Brain pericyte (primary cell): ENCODE measurements around the gene LPP.
"Not testable (repeated sequence)": the region's sequence is repeated elsewhere in the genome, so short reads cannot be mapped to it uniquely, and the experiment has no call there.

Experiments used
- DNase-seq: peaks from one replicate; pipeline ENCODE4 v3.0.0-alpha.2; 2012; ENCODE audit warnings: low read depth, low spot score

Gene LPP

GRCh38 chr3:188627652-188628051, 473.7 kb downstream of the LPP start:
- DNase-seq = no peak

GRCh38 chr3:188631291-188632010, 477.5 kb downstream of the LPP start:
- no peak for DNase-seq

- DNase-seq = no peak
Observed at GRCh38 chr3:188633206-188633605, 479.2 kb downstream of the LPP start.

- no peak for DNase-seq
Observed at GRCh38 chr3:188634285-188634684, 480.3 kb downstream of the LPP start.

- no peak for DNase-seq
Observed at GRCh38 chr3:188635258-188636042, 481.5 kb downstream of the LPP start.

GRCh38 chr3:188636292-188636691, 482.3 kb downstream of the LPP start:
- not testable (repeated sequence) for DNase-seq

GRCh38 chr3:188641076-188641475, 487.1 kb downstream of the LPP start:
- no peak for DNase-seq

GRCh38 chr3:188643736-188644135, 489.8 kb downstream of the LPP start:
- DNase-seq = no peak

- no peak for DNase-seq
Observed at GRCh38 chr3:188646592-188646991, 492.6 kb downstream of the LPP start.

- no peak for DNase-seq
Observed at GRCh38 chr3:188647237-188647636, 493.3 kb downstream of the LPP start.

- DNase-seq = no peak
Observed at GRCh38 chr3:188649521-188649920, 495.6 kb downstream of the LPP start.

- DNase-seq = no peak
Observed at GRCh38 chr3:188656196-188656982, 502.4 kb downstream of the LPP start.

- no peak for DNase-seq
Observed at GRCh38 chr3:188658606-188659005, 504.6 kb downstream of the LPP start.

GRCh38 chr3:188659449-188660090, 505.6 kb downstream of the LPP start:
- no peak for DNase-seq

GRCh38 chr3:188660415-188660814, 506.5 kb downstream of the LPP start:
- DNase-seq = no peak

- no peak for DNase-seq
Observed at GRCh38 chr3:188661806-188662205, 507.8 kb downstream of the LPP start.

- DNase-seq = no peak
Observed at GRCh38 chr3:188662214-188662613, 508.3 kb downstream of the LPP start.

- DNase-seq = no peak
Observed at GRCh38 chr3:188662795-188663194, 508.8 kb downstream of the LPP start.

GRCh38 chr3:188663839-188664238, 509.9 kb downstream of the LPP start:
- DNase-seq = no peak

- no peak for DNase-seq
Observed at GRCh38 chr3:188664795-188665194, 510.8 kb downstream of the LPP start.

GRCh38 chr3:188667926-188668325, 514.0 kb downstream of the LPP start:
- DNase-seq = no peak

GRCh38 chr3:188670446-188670845, 516.5 kb downstream of the LPP start:
- DNase-seq = no peak
